Ishikawa (cell line): ENCODE data around the gene SCTR.

Experiments
- CEBPB ChIP-seq: IDR thresholded peaks from 2 replicates; pipeline ENCODE4 v1.6.1; 2012
- CREB1 ChIP-seq: IDR thresholded peaks from 2 replicates; pipeline ENCODE4 v1.6.1; 2012; ENCODE audit warnings: low read depth
- EGR1 ChIP-seq: IDR thresholded peaks from 2 replicates; pipeline ENCODE4 v1.6.1; 2012
- EP300 ChIP-seq: IDR thresholded peaks from 2 replicates; pipeline ENCODE4 v1.6.1; 2012; ENCODE audit warnings: borderline replicate concordance
- FOXM1 ChIP-seq: IDR thresholded peaks from 2 replicates; pipeline ENCODE4 v1.6.1; 2012; ENCODE audit warnings: low read depth, borderline replicate concordance
- MAX ChIP-seq: IDR thresholded peaks from 2 replicates; pipeline ENCODE4 v1.6.1; 2012
- NFIC ChIP-seq: IDR thresholded peaks from 2 replicates; pipeline ENCODE4 v1.6.1; 2012
- RAD21 ChIP-seq: IDR thresholded peaks from 2 replicates; pipeline ENCODE4 v1.6.1; 2012; ENCODE audit warnings: low read depth
- REST ChIP-seq: IDR thresholded peaks from 2 replicates; pipeline ENCODE4 v1.6.1; 2012; ENCODE audit warnings: low read depth, mild to moderate bottlenecking
- TAF1 ChIP-seq: IDR thresholded peaks from 2 replicates; pipeline ENCODE4 v1.6.1; 2012; ENCODE audit warnings: low read depth, mild to moderate bottlenecking
- TCF12 ChIP-seq: IDR thresholded peaks from 2 replicates; pipeline ENCODE4 v1.6.1; 2012; ENCODE audit warnings: low read depth
- TEAD4 ChIP-seq: IDR thresholded peaks from 2 replicates; pipeline ENCODE4 v1.6.1; 2012
- YY1 ChIP-seq: IDR thresholded peaks from 2 replicates; pipeline ENCODE4 v1.6.1; 2012; ENCODE audit warnings: low read depth
- ZBTB7A ChIP-seq: IDR thresholded peaks from 2 replicates; pipeline ENCODE4 v1.6.1; 2012; ENCODE audit warnings: low read depth
- TF ChIP-seq, protein P1 (sequence below): IDR thresholded peaks from 2 replicates; pipeline ENCODE4 v1.6.1; 2012

The SCTR gene

DNA sequence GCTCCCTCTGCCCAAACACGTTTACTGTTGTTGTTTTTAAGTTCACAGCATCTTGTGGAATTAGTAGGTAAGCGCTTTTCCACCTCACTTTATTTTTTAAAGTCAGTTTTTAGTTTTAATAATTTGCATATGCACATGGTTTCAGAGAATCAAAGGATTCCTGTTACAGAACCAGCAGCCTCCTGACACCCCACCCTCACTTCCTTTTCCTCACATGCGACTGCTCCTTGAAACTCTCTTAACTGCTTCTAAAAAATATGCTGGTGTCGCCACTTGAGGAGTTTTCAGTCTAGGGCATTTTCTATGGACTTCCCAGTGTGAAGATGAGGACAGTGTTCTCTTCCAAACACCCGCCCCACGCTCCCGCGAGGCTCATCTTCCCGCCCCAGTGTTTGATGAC is 78.2 kb downstream of the SCTR start:
- no peak for TF ChIP-seq TCF12
- no peak for TF ChIP-seq MAX
- TF ChIP-seq, protein P1, sequence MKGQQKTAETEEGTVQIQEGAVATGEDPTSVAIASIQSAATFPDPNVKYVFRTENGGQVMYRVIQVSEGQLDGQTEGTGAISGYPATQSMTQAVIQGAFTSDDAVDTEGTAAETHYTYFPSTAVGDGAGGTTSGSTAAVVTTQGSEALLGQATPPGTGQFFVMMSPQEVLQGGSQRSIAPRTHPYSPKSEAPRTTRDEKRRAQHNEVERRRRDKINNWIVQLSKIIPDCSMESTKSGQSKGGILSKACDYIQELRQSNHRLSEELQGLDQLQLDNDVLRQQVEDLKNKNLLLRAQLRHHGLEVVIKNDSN, result no peak
- no peak for TF ChIP-seq EP300
- no peak for TF ChIP-seq EGR1
- no peak for TF ChIP-seq CEBPB
- no peak for TF ChIP-seq CREB1
- TF ChIP-seq YY1, result no peak
- TF ChIP-seq TAF1, result no peak
- no peak for TF ChIP-seq RAD21
- no peak for TF ChIP-seq FOXM1
- no peak for TF ChIP-seq TEAD4
- no peak for TF ChIP-seq NFIC
- no peak for TF ChIP-seq REST
- TF ChIP-seq ZBTB7A, result no peak

- TF ChIP-seq YY1 (no peak), ZBTB7A (no peak), MAX (no peak), TAF1 (no peak), EGR1 (no peak), TCF12 (no peak), FOXM1 (no peak), CEBPB (no peak), EP300 (no peak), REST (no peak), NFIC (no peak)
- TF ChIP-seq, protein P1, result no peak
Measured at GRCh38 chr2:119442850-119443249, 81.4 kb downstream of the SCTR start.

- no peak for TF ChIP-seq TEAD4
- no peak for TF ChIP-seq TCF12
- TF ChIP-seq EGR1, result no peak
- no peak for TF ChIP-seq CEBPB
- TF ChIP-seq TAF1, result no peak
- no peak for TF ChIP-seq MAX
- TF ChIP-seq ZBTB7A, result no peak
- TF ChIP-seq NFIC, result no peak
- TF ChIP-seq FOXM1, result no peak
- no peak for TF ChIP-seq REST
- TF ChIP-seq EP300, result no peak
- TF ChIP-seq RAD21, result no peak
- TF ChIP-seq YY1, result no peak
- TF ChIP-seq CREB1, result no peak
- TF ChIP-seq, protein P1, result no peak
Measured at GRCh38 chr2:119442226-119442619, 82.1 kb downstream of the SCTR start.
